DMS53 treated with DMSO at 0.1 percent for 48 hours (cell line): ENCODE measurements around the gene LIN28B.
"Not testable (repeated sequence)": the region's sequence is repeated elsewhere in the genome, so short reads cannot be mapped to it uniquely, and the experiment has no call there.

Experiments used
- DNase-seq: peaks from one replicate; lab custom pipeline; 2025; ENCODE audit not compliant: unreplicated experiment; lab: John Stamatoyannopoulos, UW

The LIN28B gene

GRCh38 chr6:105005451-105005850 lies 48.5 kb downstream of the LIN28B start:
- no peak for DNase-seq

DNA sequence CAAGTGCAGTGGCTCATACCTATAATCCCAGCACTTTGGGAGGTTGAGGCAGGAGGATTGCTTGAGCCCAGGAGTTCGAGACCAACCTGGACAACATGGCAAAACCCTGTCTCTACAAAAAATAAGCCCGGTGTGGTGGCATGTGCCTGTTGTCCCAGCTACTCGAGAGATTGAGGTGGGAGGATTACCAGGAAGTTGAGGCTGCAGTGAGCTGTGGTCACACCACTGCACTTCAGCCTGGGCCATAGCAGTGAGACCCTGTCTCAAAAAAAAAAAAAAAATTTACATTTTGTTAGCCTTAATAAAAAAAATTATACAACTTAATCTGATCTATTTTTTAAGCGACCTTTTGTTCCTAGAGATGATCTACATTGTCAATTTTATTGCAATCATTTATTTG lies 56.6 kb downstream of the LIN28B start:
- not testable (repeated sequence) for DNase-seq

- no peak for DNase-seq
These were observed 57.5 kb downstream of the LIN28B start for GRCh38 chr6:105014448-105014847.

GRCh38 chr6:105014954-105015353 lies 58.0 kb downstream of the LIN28B start:
- no peak for DNase-seq

DNA sequence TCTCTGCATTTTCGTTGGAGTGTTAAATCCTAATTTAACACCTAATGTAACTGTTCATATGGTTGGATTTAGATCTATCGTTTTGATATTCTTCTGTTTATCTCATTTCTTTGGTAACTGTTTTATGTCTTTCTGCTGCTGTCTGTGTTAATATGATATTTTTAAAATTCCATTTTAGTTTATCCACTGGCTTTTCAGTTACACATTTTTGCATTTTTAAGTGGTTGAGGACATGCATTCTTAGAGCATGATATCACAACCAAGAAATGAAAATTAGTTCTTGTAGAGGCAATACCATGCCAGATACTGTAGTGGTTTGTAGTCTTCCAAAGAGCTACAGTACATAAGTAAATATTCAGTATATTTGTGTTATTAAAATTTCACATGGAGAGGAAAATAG lies 58.6 kb downstream of the LIN28B start:
- DNase-seq, result no peak

GRCh38 chr6:105019285-105019684 lies 62.4 kb downstream of the LIN28B start:
- no peak for DNase-seq

GRCh38 chr6:105021399-105021798 lies 64.5 kb downstream of the LIN28B start:
- DNase-seq, result no peak

DNA sequence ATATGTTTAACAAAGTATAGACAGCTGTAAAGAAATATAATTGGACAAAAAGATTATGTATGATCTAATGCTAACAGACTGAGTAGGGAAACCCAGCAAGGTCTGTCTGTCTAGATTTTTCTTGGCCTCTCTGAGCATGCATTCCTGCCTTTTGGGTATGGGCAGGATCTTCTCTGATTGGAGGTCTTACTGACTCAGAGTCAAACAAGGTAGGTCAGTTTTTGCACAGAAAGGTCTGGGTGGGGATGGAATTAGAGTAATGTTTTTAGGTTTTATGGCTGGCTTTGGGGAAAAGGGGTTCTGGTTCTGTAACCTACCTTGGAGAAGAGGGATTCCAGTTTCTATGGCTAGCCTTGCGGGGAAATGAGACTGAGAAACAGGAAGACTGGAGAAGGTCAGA lies 65.5 kb downstream of the LIN28B start:
- DNase-seq, result no peak

- no peak for DNase-seq
These were observed 67.9 kb downstream of the LIN28B start for GRCh38 chr6:105024803-105025202.

DNA sequence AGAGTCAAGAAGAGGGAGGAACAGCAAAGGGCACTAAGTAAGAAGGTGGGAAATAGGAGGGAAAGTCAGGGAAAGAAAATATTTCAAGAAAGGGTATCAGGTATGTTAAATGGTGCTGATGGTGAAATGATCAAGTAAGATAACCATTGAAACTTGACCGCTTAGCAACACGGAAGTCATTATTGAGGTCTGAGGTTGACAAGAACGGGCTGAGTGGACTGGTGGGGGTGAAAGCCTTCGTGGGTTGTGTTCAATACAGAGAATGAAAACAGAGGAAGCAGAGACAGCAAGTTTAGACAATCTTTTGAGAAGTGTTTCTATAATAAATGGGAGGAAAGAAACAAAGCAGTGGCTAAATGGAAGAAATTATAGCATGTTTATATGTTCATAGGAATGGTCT lies 72.0 kb downstream of the LIN28B start:
- DNase-seq, result no peak

DNA sequence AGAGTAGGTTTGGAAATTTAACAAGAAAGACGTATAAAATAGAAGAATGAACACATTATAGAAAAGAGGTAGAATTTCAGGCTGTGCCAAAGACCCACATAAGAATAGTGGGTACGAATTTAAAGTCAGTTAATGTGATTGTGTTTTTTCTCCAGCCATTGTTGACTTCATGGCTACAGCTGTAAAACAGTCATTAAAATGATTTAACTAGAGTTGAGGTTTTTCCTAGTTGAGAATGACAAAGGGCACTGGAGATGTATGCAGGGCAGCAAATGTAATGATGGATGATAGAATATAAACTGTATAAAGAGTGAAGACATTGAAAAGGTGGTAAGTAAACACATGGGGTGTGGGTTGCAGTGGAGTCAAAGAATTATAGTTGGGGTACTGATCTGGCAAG lies 72.7 kb downstream of the LIN28B start:
- DNase-seq, result no peak

DNA sequence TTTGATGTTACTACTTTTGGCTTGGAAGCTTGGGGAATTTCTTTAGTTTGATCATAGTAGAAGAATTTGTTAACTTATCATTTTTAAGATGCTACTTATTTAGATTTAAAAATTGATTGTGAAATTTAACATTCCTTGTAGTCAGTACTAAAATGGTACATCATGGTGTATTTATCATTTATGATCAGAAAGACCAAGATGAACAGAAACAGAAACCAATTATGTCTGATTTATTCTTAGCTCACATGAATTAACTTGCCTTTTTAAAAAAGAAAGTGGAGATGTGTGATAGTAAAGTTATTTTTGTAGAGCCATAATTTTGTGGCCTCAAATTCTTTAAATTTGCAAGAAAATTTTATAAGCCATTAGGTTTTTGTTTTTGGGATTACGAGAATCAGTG lies 77.6 kb downstream of the LIN28B start:
- DNase-seq, result no peak

DNA sequence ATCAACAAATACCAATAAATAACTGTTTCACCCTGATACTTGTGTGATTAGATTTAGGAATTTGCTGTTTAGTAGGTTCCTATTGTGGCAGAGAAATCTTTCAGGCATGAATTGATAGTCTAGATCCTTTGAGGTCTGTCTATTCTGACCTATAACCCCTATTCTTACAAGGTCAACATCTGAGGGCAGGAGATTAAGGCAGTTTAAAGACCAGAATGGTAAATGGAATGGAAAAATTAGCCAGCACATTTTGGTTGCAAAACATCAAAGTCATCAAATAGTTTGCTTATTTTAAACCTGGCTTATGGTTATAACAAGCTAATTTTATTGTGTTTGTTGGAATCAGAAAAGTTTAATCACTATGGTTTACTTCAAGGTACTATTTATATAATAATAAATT lies 78.4 kb downstream of the LIN28B start:
- no peak for DNase-seq

GRCh38 chr6:105036351-105036750 lies 79.4 kb downstream of the LIN28B start:
- no peak for DNase-seq

DNA sequence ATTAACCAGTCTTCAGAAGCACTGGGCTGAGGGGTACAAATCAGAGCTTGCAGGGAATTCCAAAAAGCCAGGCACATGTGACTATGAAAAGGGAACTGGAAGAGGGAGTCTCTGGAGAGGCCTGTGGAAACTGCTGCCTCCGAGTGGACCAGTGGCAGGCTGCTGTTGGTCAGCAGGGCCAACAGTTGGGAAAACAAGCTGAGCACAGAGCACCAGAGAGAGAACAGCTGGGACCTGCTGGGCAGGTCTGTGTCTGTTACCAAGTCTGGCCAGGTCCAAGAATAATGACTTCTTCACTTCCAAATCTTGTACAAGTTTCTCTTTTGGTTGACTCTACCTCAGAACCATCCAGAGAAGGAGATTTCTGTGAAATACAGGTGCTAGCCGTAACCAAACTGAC lies 81.4 kb downstream of the LIN28B start:
- no peak for DNase-seq

GRCh38 chr6:105041880-105042279 lies 85.0 kb downstream of the LIN28B start:
- DNase-seq, result no peak

- DNase-seq, result no peak
These were observed 85.7 kb downstream of the LIN28B start for GRCh38 chr6:105042648-105043047.

DNA sequence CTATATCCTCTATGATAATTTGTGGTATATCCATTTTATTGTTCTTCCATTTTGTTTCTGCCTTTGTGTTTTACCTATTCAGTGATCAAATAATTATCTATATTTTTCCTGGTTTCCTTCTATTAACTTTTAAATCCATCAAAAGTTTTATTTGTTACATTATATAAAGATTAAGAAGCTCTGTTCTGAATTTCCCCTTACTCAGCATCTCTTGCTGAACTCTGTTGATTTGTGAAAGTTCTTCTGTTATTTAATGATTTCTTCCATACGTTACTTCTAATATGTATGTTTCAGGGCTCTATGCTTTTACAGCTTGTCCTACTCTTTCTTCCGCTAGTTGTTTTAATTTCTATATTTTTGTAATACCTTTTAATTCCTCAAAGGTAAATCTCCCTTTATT lies 87.1 kb downstream of the LIN28B start:
- DNase-seq, result no peak

GRCh38 chr6:105045526-105045925 lies 88.6 kb downstream of the LIN28B start:
- DNase-seq, result peak; percentile 12

- no peak for DNase-seq
These were observed 95.1 kb downstream of the LIN28B start for GRCh38 chr6:105051941-105052471.

GRCh38 chr6:105056646-105057045 lies 99.7 kb downstream of the LIN28B start:
- no peak for DNase-seq

DNA sequence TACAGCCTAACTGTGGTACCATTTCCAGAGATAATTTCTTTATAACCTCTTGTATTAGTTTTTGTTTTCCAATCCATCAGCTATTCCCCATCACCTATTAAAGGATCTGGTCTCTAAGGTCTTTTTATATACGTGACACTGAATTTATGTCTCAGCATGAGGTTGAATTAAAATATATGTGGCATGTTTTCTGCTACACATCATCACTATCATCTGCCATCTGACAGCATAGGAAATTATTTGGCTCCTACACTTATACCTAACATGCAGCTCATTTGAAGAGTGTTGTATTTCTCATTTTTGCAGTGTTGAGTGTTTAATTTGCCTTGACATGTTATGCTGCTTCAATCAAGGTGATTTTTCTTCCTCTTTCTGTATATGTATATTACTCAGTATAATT lies 100.3 kb downstream of the LIN28B start:
- no peak for DNase-seq

DNA sequence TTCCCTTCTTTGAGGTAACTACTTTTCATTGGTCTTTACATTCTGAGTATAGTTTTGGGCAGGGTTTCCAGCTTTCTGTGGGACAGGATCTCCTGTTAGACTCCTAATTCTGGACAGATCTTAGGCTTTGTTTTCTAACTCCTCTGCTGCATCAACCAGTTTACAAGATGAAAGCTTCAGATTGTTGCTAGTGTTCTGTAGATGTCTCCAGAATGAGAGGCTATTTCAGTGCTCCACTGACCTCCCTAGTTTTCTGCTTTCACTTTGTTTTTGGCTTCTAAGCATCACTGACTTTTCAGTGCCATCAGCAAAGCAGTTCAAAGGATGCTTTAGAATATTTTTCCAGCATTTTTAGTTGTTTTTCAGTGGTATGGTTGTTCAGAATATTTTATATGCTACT lies 101.4 kb downstream of the LIN28B start:
- no peak for DNase-seq

GRCh38 chr6:105058846-105059245 lies 101.9 kb downstream of the LIN28B start:
- no peak for DNase-seq
